HepG2 (cell line): Measurements from ENCODE around the gene FGD3. TPM values are rescaled to one million over a fixed set of nuclear protein-coding genes. Genes with fewer than 3 reads are reported as not detected.

ENCODE experiments used
- ATAC-seq: fragments of 200-7000 bp; cut with Tn5 transposase; 3 replicates; pipeline ENCODE4 v1.9.1; 2020; ENCODE audit warnings: mild to moderate bottlenecking, moderate library complexity
- BruUV-seq: library from RNA; stranded (reverse); fragments of 400-500 nt; replicated peaks from 2 replicates; lab custom pipeline; 2021; lab: Mats Ljungman, UMichigan
- CTCF ChIA-PET: fragments of 300-600 bp; formaldehyde crosslinking; extraction: SDS; loops from one replicate; lab custom pipeline; 2021; ENCODE audit warnings: low total read pairs, inconsistent platforms, low intra/inter-chr PET ratio; lab: Yijun Ruan, JAX
- POLR2A ChIA-PET: fragments of 350-600 bp; sonication (Branson Sonifier 250); formaldehyde crosslinking; loops from one replicate; lab custom pipeline; 2020; ENCODE audit warnings: antibody characterized with exemption, inconsistent platforms; lab: Yijun Ruan, JAX
- DNase-seq: peaks from one replicate; pipeline ENCODE4 v3.0.0-alpha.2; 2015; ENCODE audit warnings: low spot score
- FAIRE-seq: peaks from 3 replicates; lab custom pipeline; 2011; peaks lifted over from hg19 to GRCh38; lab: Jason Lieb, UNC
- H2AFZ ChIP-seq: one replicate; pipeline ENCODE4 v1.6.1; 2011; ENCODE audit warnings: low read length, inconsistent platforms
- H3K27ac ChIP-seq: fragments of 300-600 bp; 3 replicates; pipeline ENCODE4 v1.8.0; 2011; ENCODE audit warnings: mixed run types, mild to moderate bottlenecking, mixed read lengths, low read length, inconsistent platforms; ENCODE audit not compliant: insufficient read depth; ENCODE audit errors: extremely low read length
- H3K27me3 ChIP-seq, 2 experiments: fragments of 200-600 bp in 1 of 2; 2 replicates in 1 of 2; 3 replicates in 1 of 2; pipeline versions ENCODE4 v1.6.0 to v1.8.0; 2011; ENCODE audit warnings: low read length in 2 of 2, mild to moderate bottlenecking in 2 of 2, moderate library complexity in 2 of 2, inconsistent platforms in 1 of 2; ENCODE audit not compliant: insufficient read depth in 2 of 2, control insufficient read depth in 1 of 2
- H3K36me3 ChIP-seq, 2 experiments: fragments of 200-600 bp in 1 of 2; replicated peaks in 1 of 2; 2 replicates in 1 of 2; 3 replicates in 1 of 2; pipeline versions ENCODE4 v1.5.1 to v1.8.0; 2011; ENCODE audit warnings: low read length in 2 of 2, inconsistent platforms in 1 of 2; ENCODE audit not compliant: insufficient read depth in 2 of 2, control insufficient read depth in 1 of 2
- H3K4me1 ChIP-seq: 2 replicates; pipeline ENCODE4 v1.5.1; 2012; ENCODE audit warnings: low read length, inconsistent platforms; ENCODE audit not compliant: insufficient read depth
- H3K4me2 ChIP-seq: 2 replicates; pipeline ENCODE4 v1.6.0; 2011; ENCODE audit warnings: low read depth, low read length, inconsistent platforms
- H3K4me3 ChIP-seq, 3 experiments: fragments of 200-600 bp in 1 of 3; sonication (generic), shearing (Covaris generic) in 1 of 3; replicated peaks in 1 of 3; 2 replicates each; pipeline ENCODE4 v1.5.1; 2011 to 2016; ENCODE audit warnings: low read length in 3 of 3, inconsistent platforms in 2 of 3, low read depth in 2 of 3, mild to moderate bottlenecking in 2 of 3, control low read depth in 1 of 3, mixed read lengths in 1 of 3; ENCODE audit not compliant: insufficient read depth in 1 of 3
- H3K79me2 ChIP-seq: one replicate; pipeline ENCODE4 v1.6.1; 2011; ENCODE audit warnings: low read length, inconsistent platforms; ENCODE audit not compliant: insufficient read depth
- H3K9ac ChIP-seq: 2 replicates; pipeline ENCODE4 v1.6.0; 2011; ENCODE audit warnings: mild to moderate bottlenecking, low read depth, low read length, inconsistent platforms; ENCODE audit not compliant: insufficient read depth
- H3K9me3 ChIP-seq: 2 replicates; pipeline ENCODE4 v1.5.1; 2012; ENCODE audit warnings: mild to moderate bottlenecking, low read length
- H4K20me1 ChIP-seq: 2 replicates; pipeline ENCODE4 v1.6.0; 2011; ENCODE audit warnings: inconsistent platforms, mild to moderate bottlenecking, low read length, moderate library complexity; ENCODE audit not compliant: insufficient read depth
- ATF4 ChIP-seq, 2 experiments: fragments of 450-650 bp in 1 of 2; sonication (generic) in 1 of 2; formaldehyde crosslinking; IDR thresholded peaks; 2 replicates each; pipeline versions ENCODE4 v1.5.0 to v1.8.0; 2020 to 2022; ENCODE audit warnings: mild to moderate bottlenecking in 1 of 2, missing genetic modification reagents in 1 of 2
- E2F1 ChIP-seq: sonication (generic); formaldehyde crosslinking; IDR thresholded peaks from 2 replicates; pipeline ENCODE4 v1.5.0; 2020; ENCODE audit warnings: missing genetic modification reagents
- GATA4 ChIP-seq: sonication (generic); IDR thresholded peaks from 2 replicates; pipeline ENCODE4 v1.6.1; 2016; ENCODE audit warnings: antibody characterized with exemption, low read depth, borderline replicate concordance
- HINFP ChIP-seq: sonication (generic); formaldehyde crosslinking; IDR thresholded peaks from 2 replicates; pipeline ENCODE4 v1.4.0; 2020; ENCODE audit warnings: low read depth, mild to moderate bottlenecking, missing genetic modification reagents
- HOMEZ ChIP-seq: IDR thresholded peaks from 2 replicates; pipeline ENCODE4 v1.6.1; 2016; ENCODE audit warnings: low read depth
- MBNL3 ChIP-seq: fragments of 250-450 bp; sonication (Bioruptor Pico); conservative IDR thresholded peaks from 2 replicates; pipeline ENCODE4 v1.8.0; 2022; ENCODE audit warnings: mild to moderate bottlenecking, inconsistent platforms
- PPARG ChIP-seq: conservative IDR thresholded peaks from 2 replicates; pipeline ENCODE4 v1.6.1; 2016; ENCODE audit warnings: missing biosample characterization, missing genetic modification reagents
- SATB2 ChIP-seq: sonication (generic); formaldehyde crosslinking; IDR thresholded peaks from 2 replicates; pipeline ENCODE4 v1.5.0; 2020; ENCODE audit warnings: missing genetic modification reagents
- SP2 ChIP-seq: sonication (generic); formaldehyde crosslinking; IDR thresholded peaks from 2 replicates; pipeline ENCODE4 v1.5.1; 2020; ENCODE audit warnings: mild to moderate bottlenecking, missing genetic modification reagents
- STAT5B ChIP-seq: sonication (generic); formaldehyde crosslinking; IDR thresholded peaks from 2 replicates; pipeline ENCODE4 v1.4.0; 2020; ENCODE audit warnings: missing genetic modification reagents
- ZBTB3 ChIP-seq: sonication (generic); formaldehyde crosslinking; IDR thresholded peaks from 2 replicates; pipeline ENCODE4 v1.4.0; 2020; ENCODE audit warnings: low read depth, mild to moderate bottlenecking, moderate library complexity, missing genetic modification reagents, borderline replicate concordance
- ZBTB8A ChIP-seq: sonication (generic); formaldehyde crosslinking; IDR thresholded peaks from 2 replicates; pipeline ENCODE4 v1.4.0; 2020; ENCODE audit warnings: mild to moderate bottlenecking, low read depth, missing genetic modification reagents, borderline replicate concordance
- ZNF142 ChIP-seq: sonication (generic); formaldehyde crosslinking; IDR thresholded peaks from 2 replicates; pipeline ENCODE4 v1.4.0; 2020; ENCODE audit warnings: missing genetic modification reagents
- ZNF260 ChIP-seq: sonication (generic); formaldehyde crosslinking; IDR thresholded peaks from 2 replicates; pipeline ENCODE4 v1.4.0; 2020; ENCODE audit warnings: missing genetic modification reagents, low read depth, mild to moderate bottlenecking, borderline replicate concordance
- WGBS: methylation state at CpG from one replicate; pipeline ENCODE4 v1.1.6; 2017; ENCODE audit warnings: low lambda C conversion rate; 5-methylcytosine and 5-hydroxymethylcytosine counted together
- in situ Hi-C: cut with HindIII; loops from 2 replicates; pipeline ENCODE4 v1.10.0; 2017; ENCODE audit warnings: low pct_unique_long_range_greater_than_20kb; ENCODE audit not compliant: extremely low pct_ligation_motif_present
- intact Hi-C: fragments of 100-400 bp; cut with micrococcal nuclease; formaldehyde crosslinking; loops from one replicate; pipeline ENCODE4 v1.10.0; 2022; ENCODE audit not compliant: unreplicated experiment
- polyA plus RNA-seq, 8 experiments: library from polyadenylated mRNA; depleted of rRNA in 3 of 8; stranded (reverse) in 7 of 8; unstranded in 1 of 8; fragments of >200 nt; fragmentation: Illumina TruSeq in 4 of 8; extraction: Trizol in 4 of 8; gene quantifications; 2 replicates each; pipeline versions ENCODE4 v1.2.1 to v1.2.3, GENCODE V29; 2011 to 2016; ENCODE audit warnings: low read depth in 4 of 8, missing spikeins in 1 of 8, mixed read lengths in 1 of 8; ENCODE audit not compliant: insufficient read depth in 1 of 8
- total RNA-seq, 5 experiments: library from RNA; depleted of rRNA; stranded (reverse); fragments of >200 nt; fragmentation: Illumina TruSeq; extraction: Trizol; gene quantifications; 2 replicates each; pipeline ENCODE4 v1.2.3, GENCODE V29; 2016; ENCODE audit warnings: low read depth in 1 of 5

FGD3 gene
- total and polyA plus RNA-seq, 2 of the 13 experiments (the other 11 are each of a cell fraction or from before 2014, with no cell fraction given): 0.53 to 1.1 TPM

- CTCF ChIA-PET: no interaction called here
- H3K4me2 ChIP-seq: no peak overlapping the region
- in situ Hi-C loops (no loop called here), intact Hi-C loops (no loop called here)
- no peak overlapping the region for H2AFZ ChIP-seq
- no peaks in the 10 kb centered on the region for H3K36me3 ChIP-seq
- BruUV-seq: no TSS peak
- WGBS: 83% methylated on average over 2 of the region's 9 CpGs
- ATAC-seq (no peak), FAIRE-seq (no peak), DNase-seq (no peak)
- no peak overlapping the region for H3K4me3 ChIP-seq
- 0 out of 2 replicates have a peak, but pooled peaks cover under 1% of the 10 kb centered on the region for H3K4me1 ChIP-seq
- no peak overlapping the region for H3K9ac ChIP-seq
- H3K9me3 ChIP-seq: no peaks in the 10 kb centered on the region
- H4K20me1 ChIP-seq: no peaks in the 10 kb centered on the region
- H3K27ac ChIP-seq: no peak overlapping the region
- no peaks in the 10 kb centered on the region; a peak in 1 of 5 replicates for H3K27me3 ChIP-seq
- POLR2A ChIA-PET: no interaction called here
- no peaks in the 10 kb centered on the region for H3K79me2 ChIP-seq
- TF ChIP-seq GATA4 (no peak), SP2 (CRISPR knock-in tag) (no peak), HOMEZ (no peak), SATB2 (CRISPR knock-in tag) (no peak), ATF4 (CRISPR knock-in tag; IDR thresholded peaks at IDR 0.05) (no peak), MBNL3 (CRISPR knock-in tag) (no peak), ZNF142 (CRISPR knock-in tag) (no peak), PPARG (CRISPR knock-in tag) (no peak), HINFP (CRISPR knock-in tag) (no peak), E2F1 (CRISPR knock-in tag) (no peak), ZNF260 (CRISPR knock-in tag) (no peak), ZBTB8A (CRISPR knock-in tag) (no peak), STAT5B (CRISPR knock-in tag) (no peak), ZBTB3 (CRISPR knock-in tag) (no peak)
Measured at GRCh38 chr9:93080406-93080805, 133.1 kb downstream of the FGD3 start.
